GM06990 (cell line): ENCODE results near the gene DTNB.

Experiments used
- DNase-seq: peaks from one replicate; pipeline ENCODE4 v3.0.0-alpha.2; 2011; ENCODE audit not compliant: insufficient read length; ENCODE audit errors: extremely low read depth
- H3K27me3 ChIP-seq: replicated peaks from 2 replicates; pipeline ENCODE4 v1.6.0; 2011; ENCODE audit warnings: low read length; ENCODE audit not compliant: control insufficient read depth, insufficient read depth
- H3K36me3 ChIP-seq: 2 replicates; pipeline ENCODE4 v1.5.1; 2011; ENCODE audit warnings: low read length; ENCODE audit not compliant: control insufficient read depth, insufficient read depth
- H3K4me3 ChIP-seq: replicated peaks from 2 replicates; pipeline ENCODE4 v1.5.1; 2011; ENCODE audit warnings: low read depth, mild to moderate bottlenecking, control low read depth, low read length
- TF ChIP-seq, protein P1 (sequence below): IDR thresholded peaks from 2 replicates; pipeline ENCODE4 v1.5.1; 2011; ENCODE audit warnings: low read length, control low read depth, mild to moderate bottlenecking, inconsistent platforms; ENCODE audit not compliant: insufficient read depth, poor library complexity, severe bottlenecking

DTNB gene

GRCh38 chr2:25340181-25340921 lies 333.0 kb downstream of the DTNB start:
- Histone ChIP-seq H3K27me3 (no peaks in the 10 kb centered on the region), H3K36me3 (no peaks in the 10 kb centered on the region; the same call in 1 of the 2 replicates), H3K4me3 (peak overlapping the region; percentile 68)
- DNase-seq, result no peak
- TF ChIP-seq, protein P1, sequence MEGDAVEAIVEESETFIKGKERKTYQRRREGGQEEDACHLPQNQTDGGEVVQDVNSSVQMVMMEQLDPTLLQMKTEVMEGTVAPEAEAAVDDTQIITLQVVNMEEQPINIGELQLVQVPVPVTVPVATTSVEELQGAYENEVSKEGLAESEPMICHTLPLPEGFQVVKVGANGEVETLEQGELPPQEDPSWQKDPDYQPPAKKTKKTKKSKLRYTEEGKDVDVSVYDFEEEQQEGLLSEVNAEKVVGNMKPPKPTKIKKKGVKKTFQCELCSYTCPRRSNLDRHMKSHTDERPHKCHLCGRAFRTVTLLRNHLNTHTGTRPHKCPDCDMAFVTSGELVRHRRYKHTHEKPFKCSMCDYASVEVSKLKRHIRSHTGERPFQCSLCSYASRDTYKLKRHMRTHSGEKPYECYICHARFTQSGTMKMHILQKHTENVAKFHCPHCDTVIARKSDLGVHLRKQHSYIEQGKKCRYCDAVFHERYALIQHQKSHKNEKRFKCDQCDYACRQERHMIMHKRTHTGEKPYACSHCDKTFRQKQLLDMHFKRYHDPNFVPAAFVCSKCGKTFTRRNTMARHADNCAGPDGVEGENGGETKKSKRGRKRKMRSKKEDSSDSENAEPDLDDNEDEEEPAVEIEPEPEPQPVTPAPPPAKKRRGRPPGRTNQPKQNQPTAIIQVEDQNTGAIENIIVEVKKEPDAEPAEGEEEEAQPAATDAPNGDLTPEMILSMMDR, result no peak

DNA sequence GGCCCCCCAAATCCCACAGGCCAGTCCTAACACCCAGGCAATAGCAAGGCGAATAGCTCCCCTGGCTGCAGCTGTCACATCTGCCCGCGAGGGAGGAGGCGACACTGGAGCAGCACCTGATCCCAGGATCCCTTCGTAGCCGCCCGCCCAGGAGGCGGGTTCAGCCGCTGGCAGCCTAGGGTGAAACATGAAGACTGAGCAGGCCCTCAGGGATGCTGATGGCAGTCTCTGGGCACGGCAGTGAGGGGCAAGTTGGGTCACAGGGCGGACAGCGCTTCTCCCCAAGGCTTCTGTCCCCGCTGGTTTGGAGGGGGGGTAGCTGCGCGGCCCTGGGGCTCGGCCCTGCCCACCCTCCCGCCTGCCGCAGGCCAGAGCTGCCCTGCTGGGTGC lies 333.6 kb downstream of the DTNB start:
- no peaks in the 10 kb centered on the region for H3K27me3 ChIP-seq
- H3K4me3 ChIP-seq, result no peak overlapping the region; the same call in 1 of the 2 replicates
- DNase-seq, result no peak
- TF ChIP-seq, protein P1, result no peak
- H3K36me3 ChIP-seq, result no peaks in the 10 kb centered on the region; the same call in 1 of the 2 replicates

DNA sequence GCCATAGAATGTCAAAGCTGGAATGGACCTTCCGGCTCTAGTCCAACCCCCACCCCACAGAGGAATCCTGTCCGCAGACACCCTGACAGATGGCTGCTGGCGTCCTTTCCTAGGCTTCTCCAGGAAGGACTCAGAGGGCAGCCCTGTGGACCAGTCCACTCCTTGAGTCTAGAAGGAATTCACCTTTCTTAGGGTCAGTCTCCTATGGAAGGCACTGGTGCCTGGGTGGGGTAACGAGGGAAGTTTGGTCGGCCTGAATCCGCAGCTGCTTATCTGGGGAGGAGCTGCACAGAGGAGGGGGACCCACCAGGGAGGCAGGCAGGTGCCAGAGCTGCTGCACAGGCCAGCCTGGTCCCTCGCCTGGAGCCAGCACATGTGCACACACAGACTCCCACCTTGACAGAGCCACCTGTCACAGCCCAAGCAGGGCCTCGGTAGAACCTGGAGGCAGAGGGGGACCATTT lies 334.1 kb downstream of the DTNB start:
- no peaks in the 10 kb centered on the region for H3K27me3 ChIP-seq
- DNase-seq, result no peak
- H3K36me3 ChIP-seq, result no peaks in the 10 kb centered on the region; the same call in 1 of the 2 replicates
- no peak overlapping the region for H3K4me3 ChIP-seq
- TF ChIP-seq, protein P1, result no peak

GRCh38 chr2:25338401-25338800 lies 335.0 kb downstream of the DTNB start:
- TF ChIP-seq, protein P1, result no peak
- Histone ChIP-seq H3K36me3 (no peaks in the 10 kb centered on the region; the same call in 1 of the 2 replicates), H3K27me3 (no peaks in the 10 kb centered on the region), H3K4me3 (no peak overlapping the region)
- DNase-seq, result no peak

- H3K27me3 ChIP-seq, result no peaks in the 10 kb centered on the region
- DNase-seq, result no peak
- H3K36me3 ChIP-seq, result no peaks in the 10 kb centered on the region; the same call in 1 of the 2 replicates
- no peak overlapping the region for H3K4me3 ChIP-seq
- TF ChIP-seq, protein P1, result no peak
These were observed 335.5 kb downstream of the DTNB start for GRCh38 chr2:25337891-25338290.
